ENCODE data around the gene SAMD4B.
A peak's percentile ranks its signal among the peaks of the same experiment; 100 is the strongest.

DNA sequence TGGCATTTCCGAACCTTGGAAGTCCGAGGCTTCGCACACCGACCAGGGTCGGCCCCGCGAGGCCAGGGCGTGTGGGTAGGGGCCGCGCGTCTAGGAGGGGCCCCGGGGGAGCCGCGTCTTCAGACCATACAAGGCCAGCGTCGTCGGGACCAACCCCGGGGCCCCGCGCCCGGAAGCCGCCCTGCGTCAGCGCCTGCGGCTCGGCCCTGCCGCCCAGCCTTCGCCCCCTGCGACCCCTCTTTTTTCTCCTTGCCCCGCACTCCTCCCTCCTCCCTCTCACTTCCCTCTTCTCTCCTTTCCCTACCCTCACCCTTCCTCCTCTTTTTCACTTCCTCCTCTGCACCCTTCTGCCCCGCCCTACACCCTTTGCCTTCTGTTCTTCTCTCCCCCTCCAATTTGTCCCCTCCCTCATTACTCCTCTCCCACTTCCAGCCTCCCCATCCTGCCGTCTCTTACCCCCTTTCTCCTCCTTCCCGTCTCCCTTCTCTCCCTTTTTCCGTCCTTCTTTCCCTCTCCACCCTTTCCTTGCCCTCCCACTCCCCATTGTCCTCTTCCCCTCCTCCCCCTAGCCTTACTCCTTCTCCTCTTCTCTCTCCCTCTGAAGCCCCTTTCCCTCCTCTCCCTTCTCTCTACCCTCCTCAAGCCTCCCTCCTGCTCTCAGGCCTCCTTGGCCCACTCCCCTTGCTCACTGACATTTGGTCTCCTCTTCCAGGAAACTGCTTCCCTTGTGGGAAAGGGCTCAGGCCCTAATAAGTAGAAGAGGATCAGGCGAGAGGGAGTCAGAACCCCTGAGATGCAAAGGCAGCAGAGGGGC is 68.0 kb downstream of the SAMD4B start:
- TF ChIP-seq, protein P1, sequence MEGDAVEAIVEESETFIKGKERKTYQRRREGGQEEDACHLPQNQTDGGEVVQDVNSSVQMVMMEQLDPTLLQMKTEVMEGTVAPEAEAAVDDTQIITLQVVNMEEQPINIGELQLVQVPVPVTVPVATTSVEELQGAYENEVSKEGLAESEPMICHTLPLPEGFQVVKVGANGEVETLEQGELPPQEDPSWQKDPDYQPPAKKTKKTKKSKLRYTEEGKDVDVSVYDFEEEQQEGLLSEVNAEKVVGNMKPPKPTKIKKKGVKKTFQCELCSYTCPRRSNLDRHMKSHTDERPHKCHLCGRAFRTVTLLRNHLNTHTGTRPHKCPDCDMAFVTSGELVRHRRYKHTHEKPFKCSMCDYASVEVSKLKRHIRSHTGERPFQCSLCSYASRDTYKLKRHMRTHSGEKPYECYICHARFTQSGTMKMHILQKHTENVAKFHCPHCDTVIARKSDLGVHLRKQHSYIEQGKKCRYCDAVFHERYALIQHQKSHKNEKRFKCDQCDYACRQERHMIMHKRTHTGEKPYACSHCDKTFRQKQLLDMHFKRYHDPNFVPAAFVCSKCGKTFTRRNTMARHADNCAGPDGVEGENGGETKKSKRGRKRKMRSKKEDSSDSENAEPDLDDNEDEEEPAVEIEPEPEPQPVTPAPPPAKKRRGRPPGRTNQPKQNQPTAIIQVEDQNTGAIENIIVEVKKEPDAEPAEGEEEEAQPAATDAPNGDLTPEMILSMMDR (IDR thresholded peaks at IDR 0.05), result peak in 3 of 6 experiments; percentile 6 to 26 (median 18)
- TF ChIP-seq POLR2A (IDR thresholded peaks at IDR 0.05), result peak in 2 of 4 donors; percentile 54 to 78
